ENCODE measurements around the gene TPRX2. TPM values are rescaled to one million over a fixed set of nuclear protein-coding genes. Genes with fewer than 3 reads are reported as not detected.

TPRX2 gene
- total RNA-seq, 1 experiment from 2014 or later = not detected

- H3K79me2 ChIP-seq (ENCODE audit: low read length) = no peaks in the 10 kb centered on the region
- no peak within 1 kb of the TSS for H3K9ac ChIP-seq (ENCODE audit: low read length)
- intact Hi-C loops (cut with micrococcal nuclease) = no loop called here
- no peaks in the 10 kb centered on the region for H3K4me1 ChIP-seq (ENCODE audit: insufficient read depth, low read length)
- no peaks in the 10 kb centered on the region for H4K20me1 ChIP-seq (ENCODE audit: low read length)
- H3K9me3 ChIP-seq (ENCODE audit: low read length) = no peaks in the 10 kb centered on the region
- no peak within 1 kb of the TSS for H3K27ac ChIP-seq (ENCODE audit: low read length)
- H3K4me3 ChIP-seq (ENCODE audit: low read length) = no peak within 1 kb of the TSS
- no peak within 1 kb of the TSS for H2AFZ ChIP-seq (ENCODE audit: low read length)
- no peak within 1 kb of the TSS for H3K4me2 ChIP-seq (ENCODE audit: low read length)
- H3K27me3 ChIP-seq (ENCODE audit: low read length) = peaks cover 15% of the 10 kb centered on the region
- no TSS peak for BruUV-seq (replicated peaks)
- no peaks in the 10 kb centered on the region for H3K36me3 ChIP-seq (ENCODE audit: low read depth, low read length)
- TF ChIP-seq CTCF (conservative IDR thresholded peaks at IDR 0.05; ENCODE audit: low read depth, low read length) (no peak), EZH2phosphoT487 (IDR thresholded peaks at IDR 0.05; ENCODE audit: borderline replicate concordance, low read length) (no peak), EZH2 (IDR thresholded peaks at IDR 0.05; ENCODE audit: low read length, unreplicated experiment) (no peak)
- no peaks in the 10 kb centered on the region for H3K9me2 ChIP-seq (replicated peaks; ENCODE audit: low read length)
- DNase-seq (no peak), ATAC-seq (no peak)
- ChIA-PET CTCF (no interaction called here), POLR2A (ENCODE audit: unreplicated experiment) (no interaction called here)
- no peaks in the 10 kb centered on the region for H3F3A ChIP-seq (ENCODE audit: low read length, unreplicated experiment)
Measured at GRCh38 chr19:47886010-47886559, 27.1 kb downstream of the TPRX2 start, which contains the start of gene SULT2A1. Gene SULT2A1 (minus strand): TSS chr19:47886315. CDS start chr19:47886257, 58 bp downstream.

- H3K4me1 ChIP-seq (ENCODE audit: insufficient read depth, low read length) = no peaks in the 10 kb centered on the region
- H3K36me3 ChIP-seq (ENCODE audit: low read depth, low read length) = no peaks in the 10 kb centered on the region
- peaks cover 10% of the 10 kb centered on the region for H3K27me3 ChIP-seq (ENCODE audit: low read length)
- no peaks in the 10 kb centered on the region for H3K9me2 ChIP-seq (replicated peaks; ENCODE audit: low read length)
- ATAC-seq (no peak), DNase-seq (no peak)
- BruUV-seq (replicated peaks) = no TSS peak
- TF ChIP-seq CTCF (conservative IDR thresholded peaks at IDR 0.05; ENCODE audit: low read depth, low read length) (no peak), EZH2phosphoT487 (IDR thresholded peaks at IDR 0.05; ENCODE audit: borderline replicate concordance, low read length) (no peak), EZH2 (IDR thresholded peaks at IDR 0.05; ENCODE audit: low read length, unreplicated experiment) (no peak)
- no peaks in the 10 kb centered on the region for H3F3A ChIP-seq (ENCODE audit: low read length, unreplicated experiment)
- ChIA-PET CTCF (no interaction called here), POLR2A (ENCODE audit: unreplicated experiment) (no interaction called here)
- no peaks in the 10 kb centered on the region for H4K20me1 ChIP-seq (ENCODE audit: low read length)
- intact Hi-C loops (cut with micrococcal nuclease) = no loop called here
- H3K4me2 ChIP-seq (ENCODE audit: low read length) = no peak overlapping the region
- no peak overlapping the region for H3K4me3 ChIP-seq (ENCODE audit: low read length)
- H2AFZ ChIP-seq (ENCODE audit: low read length) = no peak overlapping the region
- no peak overlapping the region for H3K9ac ChIP-seq (ENCODE audit: low read length)
- no peaks in the 10 kb centered on the region for H3K79me2 ChIP-seq (ENCODE audit: low read length)
- no peak overlapping the region for H3K27ac ChIP-seq (ENCODE audit: low read length)
- no peaks in the 10 kb centered on the region for H3K9me3 ChIP-seq (ENCODE audit: low read length)
Measured at GRCh38 chr19:47890865-47891621, 32.0 kb downstream of the TPRX2 start.

- ATAC-seq (no peak), DNase-seq (no peak)
- H3K4me2 ChIP-seq (ENCODE audit: low read length) = no peak overlapping the region
- BruUV-seq (replicated peaks) = no TSS peak
- H3K4me1 ChIP-seq (ENCODE audit: insufficient read depth, low read length) = no peaks in the 10 kb centered on the region
- H3K36me3 ChIP-seq (ENCODE audit: low read depth, low read length) = no peaks in the 10 kb centered on the region
- no peaks in the 10 kb centered on the region for H3F3A ChIP-seq (ENCODE audit: low read length, unreplicated experiment)
- H3K27ac ChIP-seq (ENCODE audit: low read length) = no peak overlapping the region
- H3K79me2 ChIP-seq (ENCODE audit: low read length) = no peaks in the 10 kb centered on the region
- H3K9ac ChIP-seq (ENCODE audit: low read length) = no peak overlapping the region
- H3K4me3 ChIP-seq (ENCODE audit: low read length) = no peak overlapping the region
- no peak overlapping the region for H2AFZ ChIP-seq (ENCODE audit: low read length)
- intact Hi-C loops (cut with micrococcal nuclease) = no loop called here
- TF ChIP-seq EZH2phosphoT487 (IDR thresholded peaks at IDR 0.05; ENCODE audit: borderline replicate concordance, low read length) = no peak
- no peak for TF ChIP-seq EZH2 (IDR thresholded peaks at IDR 0.05; ENCODE audit: low read length, unreplicated experiment)
- TF ChIP-seq CTCF (conservative IDR thresholded peaks at IDR 0.05; ENCODE audit: low read depth, low read length) = no peak
- peaks cover 5% of the 10 kb centered on the region; the same call in 1 of the 2 replicates for H3K27me3 ChIP-seq (ENCODE audit: low read length)
- ChIA-PET POLR2A (ENCODE audit: unreplicated experiment) (no interaction called here), CTCF (no interaction called here)
- H4K20me1 ChIP-seq (ENCODE audit: low read length) = no peaks in the 10 kb centered on the region
- no peaks in the 10 kb centered on the region for H3K9me3 ChIP-seq (ENCODE audit: low read length)
- H3K9me2 ChIP-seq (replicated peaks; ENCODE audit: low read length) = no peaks in the 10 kb centered on the region
Measured at GRCh38 chr19:47891622-47891922, 32.5 kb downstream of the TPRX2 start.

Measured in PC-3 (cell line).